Glutamatergic neuron (in vitro differentiated cells): Measurements from ENCODE around the gene TDRD1. TPM values are rescaled to one million over a fixed set of nuclear protein-coding genes. Genes with fewer than 3 reads are reported as not detected.

Experiments
- DNase-seq: peaks from one replicate; pipeline ENCODE4 v3.0.0; 2022
- H3K27ac Mint-ChIP-seq: one replicate; pipeline ENCODE4 v1.8.0; 2020; ENCODE audit warnings: mild to moderate bottlenecking, mixed read lengths, inconsistent platforms; ENCODE audit not compliant: unreplicated experiment
- H3K27me3 Mint-ChIP-seq: one replicate; pipeline ENCODE4 v1.8.0; 2020; ENCODE audit warnings: mild to moderate bottlenecking, moderate library complexity, mixed read lengths, inconsistent platforms; ENCODE audit not compliant: unreplicated experiment
- H3K36me3 Mint-ChIP-seq: one replicate; pipeline ENCODE4 v1.8.0; 2020; ENCODE audit warnings: mild to moderate bottlenecking, mixed read lengths, inconsistent platforms; ENCODE audit not compliant: unreplicated experiment
- H3K4me1 Mint-ChIP-seq: one replicate; pipeline ENCODE4 v1.8.0; 2020; ENCODE audit warnings: mild to moderate bottlenecking, low read depth, mixed read lengths, inconsistent platforms; ENCODE audit not compliant: unreplicated experiment
- H3K4me3 Mint-ChIP-seq: one replicate; pipeline ENCODE4 v1.8.0; 2020; ENCODE audit warnings: mild to moderate bottlenecking, mixed read lengths, inconsistent platforms; ENCODE audit not compliant: unreplicated experiment
- H3K9me3 Mint-ChIP-seq: one replicate; pipeline ENCODE4 v1.8.0; 2020; ENCODE audit warnings: mild to moderate bottlenecking, moderate library complexity, mixed read lengths, inconsistent platforms; ENCODE audit not compliant: unreplicated experiment
- CTCF ChIP-seq: fragments of 200-600 bp; sonication (generic); IDR thresholded peaks from one replicate; pipeline ENCODE4 v1.5.0; 2021; ENCODE audit not compliant: partially characterized antibody, unreplicated experiment
- total RNA-seq: library from RNA; stranded (reverse); fragmentation: NEBNext Ultra II Directional; extraction: Animal tissue kit (Norgen Biotek cat#: 25700); gene quantifications from one replicate; pipeline ENCODE4 v1.2.1, GENCODE V29; 2021; ENCODE audit not compliant: unreplicated experiment

The TDRD1 gene
- total RNA-seq, 1 donor from 2014 or later, result not detected

- Mint-ChIP-seq H3K27ac (no peak overlapping the region), H3K4me3 (no peak overlapping the region), H3K36me3 (no peaks in the 10 kb centered on the region), H3K27me3 (no peaks in the 10 kb centered on the region), H3K9me3 (no peaks in the 10 kb centered on the region), H3K4me1 (no peaks in the 10 kb centered on the region)
- no peak for DNase-seq
- TF ChIP-seq CTCF, result no peak
Observed at GRCh38 chr10:114221235-114221634, 42.1 kb downstream of the TDRD1 start.

- no peaks in the 10 kb centered on the region for H3K9me3 Mint-ChIP-seq
- no peak for DNase-seq
- no peak overlapping the region for H3K4me3 Mint-ChIP-seq
- no peak for TF ChIP-seq CTCF
- H3K36me3 Mint-ChIP-seq, result no peaks in the 10 kb centered on the region
- no peak overlapping the region for H3K27ac Mint-ChIP-seq
- H3K4me1 Mint-ChIP-seq, result peaks cover 7% of the 10 kb centered on the region
- H3K27me3 Mint-ChIP-seq, result no peaks in the 10 kb centered on the region
Observed at GRCh38 chr10:114223066-114223465, 43.9 kb downstream of the TDRD1 start.

GRCh38 chr10:114228156-114228555 is 49.0 kb downstream of the TDRD1 start:
- Mint-ChIP-seq H3K9me3 (no peaks in the 10 kb centered on the region), H3K36me3 (no peaks in the 10 kb centered on the region), H3K4me3 (no peak overlapping the region), H3K27ac (no peak overlapping the region), H3K4me1 (peaks cover 10% of the 10 kb centered on the region), H3K27me3 (no peaks in the 10 kb centered on the region)
- no peak for DNase-seq
- no peak for TF ChIP-seq CTCF

GRCh38 chr10:114232561-114233176 is 53.5 kb downstream of the TDRD1 start:
- Mint-ChIP-seq H3K27ac (no peak overlapping the region), H3K36me3 (no peaks in the 10 kb centered on the region), H3K27me3 (peaks cover 2% of the 10 kb centered on the region), H3K4me3 (no peak overlapping the region), H3K4me1 (peaks cover 6% of the 10 kb centered on the region), H3K9me3 (no peaks in the 10 kb centered on the region)
- TF ChIP-seq CTCF, result no peak
- DNase-seq, result no peak

- no peaks in the 10 kb centered on the region for H3K4me1 Mint-ChIP-seq
- H3K27me3 Mint-ChIP-seq, result peaks cover 2% of the 10 kb centered on the region
- TF ChIP-seq CTCF, result no peak
- H3K36me3 Mint-ChIP-seq, result no peaks in the 10 kb centered on the region
- no peak for DNase-seq
- H3K27ac Mint-ChIP-seq, result no peak overlapping the region
- H3K4me3 Mint-ChIP-seq, result no peak overlapping the region
- H3K9me3 Mint-ChIP-seq, result no peaks in the 10 kb centered on the region
Observed at GRCh38 chr10:114233482-114233881, 54.3 kb downstream of the TDRD1 start.
